ENCODE data around the gene AGBL4. TPM values are rescaled to one million over a fixed set of nuclear protein-coding genes. Genes with fewer than 3 reads are reported as not detected.

AGBL4 gene
- total and polyA plus RNA-seq, 9 of the 15 experiments (the other 6 are each of a cell fraction or from before 2014, with no cell fraction given) = 0.11 TPM; not detected in 7

GRCh38 chr1:48627486-48627885 is 1396.3 kb downstream of the AGBL4 start:
- Histone ChIP-seq H4K20me1 (replicated peaks; ENCODE audit: control insufficient read depth, insufficient read depth, low read length) (no peaks in the 10 kb centered on the region), H3K9me3 (replicated peaks; ENCODE audit: control insufficient read depth, insufficient read depth, low read depth, low read length) (no peaks in the 10 kb centered on the region), H3K27me3 (ENCODE audit: control insufficient read depth in 2 of 2, insufficient read depth in 2 of 2, low read length in 2 of 2) (no peaks in the 10 kb centered on the region), H3K4me1 (replicated peaks in 1 of 2; ENCODE audit: control insufficient read depth in 2 of 2, insufficient read depth in 2 of 2, low read length in 2 of 2) (no peaks in the 10 kb centered on the region), H3K79me2 (ENCODE audit: control insufficient read depth, insufficient read depth, low read length) (no peaks in the 10 kb centered on the region), H3K9ac (ENCODE audit: insufficient read depth in 1 of 2, low read depth in 2 of 2, low read length in 2 of 2) (no peak overlapping the region), H3K27ac (ENCODE audit: extremely low read depth, low read depth, low read length) (no peak overlapping the region), H3K36me3 (ENCODE audit: control insufficient read depth, insufficient read depth, low read length) (no peaks in the 10 kb centered on the region), H3K4me3 (no peak overlapping the region), H2AFZ (ENCODE audit: low read depth, low read length) (no peak overlapping the region), H3K9me1 (ENCODE audit: control insufficient read depth, insufficient read depth, low read length) (no peaks in the 10 kb centered on the region), H3K4me2 (ENCODE audit: insufficient read depth, low read length) (no peak overlapping the region)
- TF ChIP-seq CEBPB (tag; IDR thresholded peaks at IDR 0.05) (no peak), ZNF444 (CRISPR knock-in tag; IDR thresholded peaks at IDR 0.05) (no peak), CUX1 (CRISPR knock-in tag; IDR thresholded peaks at IDR 0.05) (no peak), HOXB6 (CRISPR knock-in tag; IDR thresholded peaks at IDR 0.05; ENCODE audit: borderline replicate concordance) (no peak), MYC (IDR thresholded peaks at IDR 0.05; ENCODE audit: low read depth, low read length) (no peak), MYC (CRISPR knock-in tag; IDR thresholded peaks at IDR 0.05; ENCODE audit: borderline replicate concordance, low read depth) (no peak), CBFA2T3 (IDR thresholded peaks at IDR 0.05) (no peak), FOXM1 (IDR thresholded peaks at IDR 0.05; ENCODE audit: low read depth) (no peak), FOXM1 (CRISPR knock-in tag; IDR thresholded peaks at IDR 0.05; ENCODE audit: low read depth) (no peak)
- no TSS peak for BruUV-seq (replicated peaks)
- ChIA-PET POLR2A (no interaction called here), CTCF (ENCODE audit: low intra/inter-chr PET ratio) (no interaction called here)
- in situ Hi-C loops (cut with MboI) = no loop called here
- ATAC-seq (no peak), FAIRE-seq (no peak), DNase-seq (ENCODE audit: extremely low read depth in 1 of 4, low spot score in 3 of 4) (no peak)
- intact Hi-C loops (cut with micrococcal nuclease) = no loop called here
- 0% methylated on average over 5 of the region's 5 CpGs for WGBS (ENCODE audit: insufficient coverage, low coverage, missing lambda C conversion rate)
